HEK293 (cell line): ENCODE results near the gene TENT4B.

Experiments
- CTCF ChIA-PET: fragments of 350-600 bp; formaldehyde crosslinking; extraction: SDS; loops from one replicate; lab custom pipeline; 2021; ENCODE audit warnings: antibody characterized with exemption; lab: Yijun Ruan, JAX
- POLR2A ChIA-PET: fragments of 300-600 bp; formaldehyde crosslinking; extraction: SDS; loops from one replicate; lab custom pipeline; 2020; ENCODE audit warnings: antibody characterized with exemption, inconsistent platforms; lab: Yijun Ruan, JAX
- H3K27ac ChIP-seq: fragments of 200-500 bp; sonication (Bioruptor generic); 2 replicates; pipeline ENCODE4 v1.5.1; 2014; ENCODE audit warnings: low read depth, low read length, control low read depth, inconsistent platforms; ENCODE audit errors: extremely low read depth
- H3K36me3 ChIP-seq, 2 experiments: fragments of 200-500 bp in 1 of 2; sonication (Bioruptor generic) in 1 of 2; 1 replicate in 1 of 2; 2 replicates in 1 of 2; pipeline ENCODE4 v1.5.1; 2014 to 2017; ENCODE audit warnings: inconsistent platforms in 2 of 2, low read length in 2 of 2; ENCODE audit not compliant: control insufficient read depth in 2 of 2, insufficient read depth in 1 of 2
- H3K4me1 ChIP-seq: fragments of 200-500 bp; sonication (Bioruptor generic); 2 replicates; pipeline ENCODE4 v1.5.1; 2014; ENCODE audit warnings: mild to moderate bottlenecking, low read length, inconsistent platforms; ENCODE audit not compliant: control insufficient read depth, insufficient read depth
- H3K4me3 ChIP-seq: 2 replicates; pipeline ENCODE4 v1.5.1; 2011; ENCODE audit warnings: low read depth, mild to moderate bottlenecking, control low read depth, low read length, moderate library complexity
- H3K9me3 ChIP-seq: fragments of 200-500 bp; sonication (Bioruptor generic); 2 replicates; pipeline ENCODE4 v1.5.1; 2014; ENCODE audit warnings: low read depth, low read length, inconsistent platforms; ENCODE audit not compliant: control insufficient read depth, insufficient read depth
- EGR2 ChIP-seq: fragments of 450-650 bp; formaldehyde crosslinking; IDR thresholded peaks from 2 replicates; pipeline ENCODE4 v1.5.1; 2016; ENCODE audit warnings: low read depth, missing biosample characterization, missing genetic modification characterization
- OVOL3 ChIP-seq: fragments of 450-650 bp; formaldehyde crosslinking; IDR thresholded peaks from 2 replicates; pipeline ENCODE4 v1.5.1; 2016; ENCODE audit warnings: missing biosample characterization, missing genetic modification characterization
- ZBTB10 ChIP-seq: fragments of 450-650 bp; formaldehyde crosslinking; IDR thresholded peaks from 2 replicates; pipeline ENCODE4 v1.5.1; 2016; ENCODE audit warnings: missing biosample characterization, missing genetic modification characterization
- ZBTB20 ChIP-seq: fragments of 450-650 bp; formaldehyde crosslinking; IDR thresholded peaks from 2 replicates; pipeline ENCODE4 v1.5.1; 2016; ENCODE audit warnings: missing biosample characterization, missing genetic modification characterization
- ZBTB44 ChIP-seq: fragments of 450-650 bp; IDR thresholded peaks from 2 replicates; pipeline ENCODE4 v1.5.1; 2018; ENCODE audit warnings: missing biosample characterization, mild to moderate bottlenecking, missing genetic modification characterization
- ZBTB49 ChIP-seq: fragments of 450-650 bp; formaldehyde crosslinking; IDR thresholded peaks from 2 replicates; pipeline ENCODE4 v1.5.1; 2016; ENCODE audit warnings: missing biosample characterization, missing genetic modification characterization, low read depth
- ZEB2 ChIP-seq: fragments of 450-650 bp; formaldehyde crosslinking; IDR thresholded peaks from 2 replicates; pipeline ENCODE4 v1.5.1; 2016; ENCODE audit warnings: missing biosample characterization, missing genetic modification characterization
- ZNF174 ChIP-seq: fragments of 450-650 bp; formaldehyde crosslinking; IDR thresholded peaks from 2 replicates; pipeline ENCODE4 v1.5.0; 2017; ENCODE audit warnings: missing biosample characterization, mild to moderate bottlenecking, missing genetic modification characterization
- ZNF239 ChIP-seq: fragments of 450-650 bp; formaldehyde crosslinking; IDR thresholded peaks from 2 replicates; pipeline ENCODE4 v1.5.1; 2016; ENCODE audit warnings: missing biosample characterization, missing genetic modification characterization
- ZNF341 ChIP-seq: fragments of 450-650 bp; formaldehyde crosslinking; IDR thresholded peaks from 2 replicates; pipeline ENCODE4; 2016; ENCODE audit warnings: low read depth, missing biosample characterization, missing genetic modification characterization
- ZNF501 ChIP-seq: fragments of 450-650 bp; formaldehyde crosslinking; IDR thresholded peaks from 2 replicates; pipeline ENCODE4 v1.5.1; 2016; ENCODE audit warnings: missing biosample characterization, missing genetic modification characterization
- ZNF518A ChIP-seq: fragments of 450-650 bp; formaldehyde crosslinking; conservative IDR thresholded peaks from 2 replicates; pipeline ENCODE4 v1.5.1; 2016; ENCODE audit warnings: low read depth, missing biosample characterization, missing genetic modification characterization
- ZNF558 ChIP-seq: fragments of 450-650 bp; formaldehyde crosslinking; IDR thresholded peaks from 2 replicates; pipeline ENCODE4 v1.5.1; 2016; ENCODE audit warnings: missing biosample characterization, missing genetic modification characterization
- ZNF701 ChIP-seq: fragments of 450-650 bp; formaldehyde crosslinking; IDR thresholded peaks from 2 replicates; pipeline ENCODE4 v1.5.1; 2016; ENCODE audit warnings: missing biosample characterization, missing genetic modification characterization
- ZNF785 ChIP-seq: fragments of 450-650 bp; formaldehyde crosslinking; IDR thresholded peaks from 2 replicates; pipeline ENCODE4 v1.5.1; 2016; ENCODE audit warnings: missing biosample characterization, missing genetic modification characterization
- ZSCAN16 ChIP-seq: fragments of 450-650 bp; formaldehyde crosslinking; IDR thresholded peaks from 2 replicates; pipeline ENCODE4 v1.5.1; 2016; ENCODE audit warnings: missing biosample characterization, missing genetic modification characterization
- ZSCAN5A ChIP-seq: fragments of 450-650 bp; formaldehyde crosslinking; IDR thresholded peaks from 2 replicates; pipeline ENCODE4 v1.5.1; 2016; ENCODE audit warnings: missing biosample characterization, missing genetic modification characterization

TENT4B gene

GRCh38 chr16:50227665-50228064 is 74.6 kb downstream of the TENT4B start:
- CTCF ChIA-PET: interaction anchor here (0.8 to 1.3 kb wide), 2 partner anchors 18 to 83 kb away, joined by 3 read pairs; no protein-coding TSS in a partner anchor
- POLR2A ChIA-PET: no interaction called here
- H3K36me3 ChIP-seq: peaks cover 3 to 65% of the 10 kb centered on the region in 2 experiments; a peak in 2 of 3 replicates
- H3K9me3 ChIP-seq: no peaks in the 10 kb centered on the region
- no peak overlapping the region for H3K4me3 ChIP-seq
- no peaks in the 10 kb centered on the region for H3K4me1 ChIP-seq
- no peak overlapping the region for H3K27ac ChIP-seq
- no peak for TF ChIP-seq ZSCAN5A

GRCh38 chr16:50228364-50228868 is 75.3 kb downstream of the TENT4B start:
- H3K4me1 ChIP-seq: no peaks in the 10 kb centered on the region
- H3K4me3 ChIP-seq: no peak overlapping the region
- H3K27ac ChIP-seq: no peak overlapping the region
- ChIA-PET CTCF (interaction anchor here (0.7 to 1.3 kb wide), 3 partner anchors 18 to 284 kb away, joined by 3 to 4 read pairs (median 3); partner anchors contain the start of gene CNEP1R1), POLR2A (no interaction called here)
- H3K36me3 ChIP-seq: peaks cover 3 to 59% of the 10 kb centered on the region in 2 experiments; a peak in 2 of 3 replicates
- no peaks in the 10 kb centered on the region for H3K9me3 ChIP-seq
- TF ChIP-seq ZNF341 (tag by site-specific recombination) (no peak), OVOL3 (tag by site-specific recombination) (no peak), ZEB2 (tag by site-specific recombination) (no peak), ZBTB49 (tag by site-specific recombination) (no peak), ZNF239 (tag by site-specific recombination) (no peak)

GRCh38 chr16:50229149-50229726 is 76.1 kb downstream of the TENT4B start:
- peaks cover 3 to 51% of the 10 kb centered on the region in 2 experiments; a peak in 2 of 3 replicates for H3K36me3 ChIP-seq
- H3K27ac ChIP-seq: no peak overlapping the region
- H3K4me3 ChIP-seq: no peak overlapping the region
- ChIA-PET POLR2A (no interaction called here), CTCF (interaction anchor here (0.5 to 1.3 kb wide), 7 partner anchors 19 to 442 kb away, joined by 3 to 7 read pairs (median 3); partner anchors contain the start of gene CNEP1R1)
- no peaks in the 10 kb centered on the region for H3K9me3 ChIP-seq
- no peaks in the 10 kb centered on the region for H3K4me1 ChIP-seq
- TF ChIP-seq ZSCAN16 (tag by site-specific recombination): no peak
- TF ChIP-seq ZNF558 (tag by site-specific recombination): no peak
- TF ChIP-seq ZNF701 (tag by site-specific recombination): no peak
- no peak for TF ChIP-seq ZBTB10 (tag by site-specific recombination)
- TF ChIP-seq ZBTB20 (tag by site-specific recombination): no peak
- TF ChIP-seq ZNF501: no peak
- TF ChIP-seq EGR2 (tag by site-specific recombination): no peak
- TF ChIP-seq ZNF174 (tag by site-specific recombination): no peak
- no peak for TF ChIP-seq ZNF785 (tag by site-specific recombination)
- TF ChIP-seq ZNF518A: no peak
- TF ChIP-seq ZBTB44 (tag by site-specific recombination): no peak
